HG02981 (cell line): ENCODE data around the gene SRSF7.
"Not testable (repeated sequence)": the region's sequence is repeated elsewhere in the genome, so short reads cannot be mapped to it uniquely, and the experiment has no call there.

Experiments
- ATAC-seq: cut with Tn5 transposase; IDR thresholded peaks from one replicate; pipeline ENCODE4 v1.9.1; 2021; ENCODE audit warnings: mild to moderate bottlenecking, moderate library complexity; ENCODE audit not compliant: unreplicated experiment

The SRSF7 gene

DNA sequence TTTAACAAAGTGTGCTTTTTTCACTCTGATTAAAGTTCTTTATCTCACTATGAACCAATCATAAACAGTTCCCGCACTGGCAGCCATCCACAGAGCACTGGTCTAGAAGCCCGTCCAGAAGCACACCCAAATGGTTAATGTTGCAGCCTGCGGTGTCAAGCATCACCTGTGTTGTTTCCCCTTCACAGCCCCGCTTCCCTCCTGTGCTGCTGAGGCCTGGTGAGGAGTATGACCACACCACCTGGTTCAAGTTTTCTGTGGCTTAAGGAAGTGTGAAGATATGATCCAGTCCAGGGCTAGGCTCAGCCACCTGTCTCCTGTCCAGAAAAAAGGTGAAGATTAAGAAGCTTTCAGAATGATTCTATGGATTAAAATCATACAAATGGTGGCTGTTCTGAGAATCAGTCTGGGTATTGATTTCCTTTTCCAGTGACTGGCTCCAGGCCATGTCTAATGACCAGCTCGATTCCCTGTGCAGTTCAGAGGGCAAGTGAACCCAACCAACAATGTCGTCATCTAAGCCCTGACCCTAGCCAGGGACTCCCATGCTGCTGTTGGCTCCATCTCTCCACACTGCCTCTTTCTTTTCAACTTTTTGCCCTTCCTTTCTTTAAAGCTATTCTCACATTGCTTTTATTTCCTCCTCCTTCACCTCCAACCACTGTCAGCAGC is 17.7 kb downstream of the SRSF7 start:
- no peak for ATAC-seq

DNA sequence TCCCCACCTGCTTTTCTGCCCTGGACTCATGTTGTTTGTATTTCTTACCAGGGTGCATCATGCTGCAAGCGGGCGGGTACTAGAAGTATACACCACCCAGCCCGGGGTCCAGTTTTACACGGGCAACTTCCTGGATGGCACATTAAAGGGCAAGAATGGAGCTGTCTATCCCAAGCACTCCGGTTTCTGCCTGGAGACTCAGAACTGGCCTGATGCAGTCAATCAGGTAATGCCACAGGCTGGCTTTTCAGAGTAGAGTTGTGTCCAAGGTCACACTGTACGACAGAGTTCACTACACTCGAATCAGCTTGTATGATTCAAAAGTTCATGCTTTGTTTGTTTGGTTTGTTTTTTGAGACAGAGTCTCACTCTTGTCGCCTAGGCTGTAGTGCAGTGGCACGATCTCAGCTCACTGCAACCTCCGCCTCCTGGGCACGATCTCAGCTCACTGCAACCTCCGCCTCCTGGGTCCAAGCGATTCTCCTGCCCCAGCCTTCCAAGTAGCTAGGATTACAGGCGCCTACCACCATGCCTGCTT is 19.4 kb downstream of the SRSF7 start:
- ATAC-seq, result no peak

DNA sequence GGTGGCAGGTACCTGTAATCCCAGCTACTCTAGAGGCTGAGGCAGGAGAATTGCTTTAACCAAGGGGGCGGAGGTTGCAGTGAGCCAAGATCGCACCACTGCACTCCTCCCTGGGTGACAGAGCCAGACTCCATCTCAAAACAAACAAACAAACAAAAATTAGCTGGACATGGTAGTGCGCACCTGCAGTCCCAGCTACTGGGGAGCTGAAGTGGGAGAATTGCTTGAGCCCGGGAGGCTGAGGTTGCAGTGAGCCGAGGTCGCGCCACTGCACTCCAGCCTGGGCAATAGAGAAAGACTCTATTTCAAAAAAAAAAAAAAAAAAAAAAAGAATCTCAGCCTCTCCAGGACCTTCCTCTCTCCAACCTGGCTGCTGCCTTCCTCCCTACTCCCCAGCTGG is 20.1 kb downstream of the SRSF7 start:
- no peak for ATAC-seq

DNA sequence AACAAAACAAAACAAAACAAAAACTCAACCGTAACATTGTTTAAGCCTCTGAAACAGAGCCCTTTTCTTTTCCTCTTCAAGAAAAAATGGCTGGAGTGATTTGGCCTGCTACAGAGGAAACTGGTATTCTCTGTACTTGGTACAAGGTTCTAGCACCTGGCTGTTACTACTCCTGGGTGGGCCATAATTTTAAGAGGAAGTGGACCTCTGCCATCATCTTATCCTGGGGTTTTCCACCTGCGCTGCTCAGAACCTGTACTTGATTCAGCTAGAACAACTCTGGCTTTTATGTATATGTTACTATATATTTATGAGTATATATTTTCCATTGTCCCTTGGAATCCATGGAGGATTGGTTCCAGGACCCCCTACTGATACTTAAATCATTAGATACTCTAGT is 22.5 kb downstream of the SRSF7 start:
- no peak for ATAC-seq

DNA sequence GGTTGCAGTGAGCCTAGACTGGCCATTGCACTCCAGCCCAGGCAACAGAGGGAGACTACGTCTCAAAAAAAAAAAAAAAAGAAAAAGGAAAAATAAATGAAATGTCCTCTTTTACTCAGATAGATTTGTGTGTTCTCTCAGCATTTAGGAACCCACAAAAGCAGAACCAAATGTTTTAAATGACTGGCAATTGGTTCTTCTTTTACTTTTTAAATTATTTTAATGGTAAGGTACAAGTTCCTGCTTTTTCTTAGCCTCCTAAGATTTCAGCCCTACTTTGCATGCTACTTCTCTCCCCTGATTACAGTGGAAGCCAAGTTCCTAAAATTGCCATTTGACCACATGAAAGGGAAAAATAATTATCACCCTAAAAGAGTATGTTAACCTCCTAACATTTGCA is 23.5 kb downstream of the SRSF7 start:
- ATAC-seq, result no peak

DNA sequence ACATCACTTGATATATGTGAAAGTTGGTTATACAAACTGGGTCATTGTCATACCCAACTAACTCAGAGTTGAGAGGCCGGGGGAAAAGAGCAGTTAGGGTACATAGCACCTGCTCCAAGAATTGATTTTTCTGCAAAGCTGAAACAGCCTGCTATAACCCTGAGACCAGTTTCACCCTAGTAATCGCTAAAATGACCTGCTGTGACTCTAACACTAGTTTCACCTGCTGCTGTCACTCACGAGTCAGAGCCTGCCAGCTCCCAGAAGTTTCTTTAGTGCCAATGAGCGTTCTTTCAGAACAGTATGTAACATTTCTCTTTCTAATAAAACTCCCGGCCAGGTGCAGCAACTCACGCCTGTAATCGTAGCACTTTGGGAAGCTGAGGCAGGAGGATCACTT is 28.0 kb downstream of the SRSF7 start:
- no peak for ATAC-seq

DNA sequence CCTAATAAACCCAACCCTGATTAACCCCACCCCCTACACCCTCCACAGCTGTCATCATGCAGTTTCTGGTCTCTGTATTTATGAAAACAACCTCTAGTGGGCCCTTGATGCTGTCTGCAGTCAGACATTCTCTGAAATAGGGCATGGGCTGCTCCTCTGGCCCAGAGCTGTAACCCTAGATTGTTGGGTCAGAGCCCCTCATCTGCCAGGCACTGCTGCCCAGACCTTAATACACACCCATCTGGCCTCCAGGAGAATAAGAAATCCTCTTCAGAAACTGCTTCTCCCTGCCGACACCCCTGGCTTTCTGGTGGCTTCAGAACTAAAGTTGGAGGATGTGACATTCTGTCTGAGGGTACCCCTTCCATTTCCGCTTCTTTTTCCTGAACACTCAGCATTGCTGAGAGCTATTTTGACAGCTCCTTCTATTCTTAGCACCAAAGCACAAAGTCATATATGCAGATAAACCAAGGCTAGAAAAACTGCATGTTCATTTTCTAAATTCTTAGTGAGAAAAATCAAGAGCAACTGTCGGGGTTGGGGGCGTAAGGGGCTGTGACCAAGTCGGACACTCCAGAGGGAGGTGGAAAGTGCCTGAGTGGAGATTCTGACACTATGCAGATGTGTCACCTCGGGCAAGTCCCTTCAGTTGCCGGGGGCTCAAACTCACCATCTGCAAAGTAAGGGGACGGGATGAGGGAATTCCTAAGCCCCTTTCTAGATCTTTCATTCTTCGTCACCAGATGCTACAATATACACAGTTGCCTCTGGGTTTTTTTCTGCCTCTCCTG is 28.7 kb downstream of the SRSF7 start:
- ATAC-seq, result no peak

DNA sequence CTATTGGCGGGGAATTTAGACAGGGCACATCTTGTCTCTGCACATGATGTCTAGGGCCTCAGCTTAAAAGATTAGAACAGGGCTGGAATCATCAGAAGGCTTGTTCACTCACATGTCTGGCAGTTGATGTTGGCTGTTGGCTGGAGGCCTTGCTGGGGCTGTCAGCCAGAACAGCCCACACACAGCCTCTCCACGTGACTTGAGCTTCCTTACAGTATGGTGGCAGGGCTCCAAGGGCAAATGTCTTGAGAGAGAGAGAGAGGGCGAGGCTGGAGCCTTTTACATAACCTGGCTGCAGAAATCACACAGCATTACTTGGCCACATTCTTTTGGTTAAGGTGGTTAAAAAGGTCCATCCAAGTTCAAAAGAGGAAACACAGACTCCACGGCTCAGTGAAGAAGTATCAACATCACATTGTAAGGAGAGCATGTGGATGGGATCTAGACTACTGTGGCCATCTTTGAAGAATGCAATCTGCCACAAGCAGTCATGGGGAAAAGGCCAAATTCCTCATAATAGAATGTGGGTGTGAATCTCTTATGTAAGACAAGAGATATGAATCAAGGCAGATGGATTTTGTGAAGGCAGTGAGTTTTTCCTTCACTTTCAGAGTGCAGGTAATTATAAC is 30.4 kb downstream of the SRSF7 start:
- ATAC-seq, result no peak

DNA sequence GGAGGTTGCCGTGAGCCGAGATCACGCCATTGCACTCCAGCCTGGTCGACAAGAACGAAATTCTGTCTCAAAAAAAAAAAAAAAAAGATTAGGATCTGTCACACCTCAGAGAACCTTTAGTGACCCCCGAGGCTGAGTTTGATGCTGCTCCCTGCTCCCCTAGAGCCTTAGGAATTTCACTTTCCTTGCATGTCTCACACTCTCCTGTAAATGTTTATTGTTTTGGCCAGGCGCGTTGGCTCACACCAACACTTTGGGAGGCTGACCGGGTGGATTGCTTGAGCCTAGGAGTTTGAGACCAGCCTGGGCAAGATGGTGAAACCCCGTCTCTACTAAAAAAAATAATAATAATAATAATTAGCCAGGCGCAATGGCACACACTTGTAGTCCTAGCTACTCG is 31.5 kb downstream of the SRSF7 start:
- ATAC-seq, result no peak

DNA sequence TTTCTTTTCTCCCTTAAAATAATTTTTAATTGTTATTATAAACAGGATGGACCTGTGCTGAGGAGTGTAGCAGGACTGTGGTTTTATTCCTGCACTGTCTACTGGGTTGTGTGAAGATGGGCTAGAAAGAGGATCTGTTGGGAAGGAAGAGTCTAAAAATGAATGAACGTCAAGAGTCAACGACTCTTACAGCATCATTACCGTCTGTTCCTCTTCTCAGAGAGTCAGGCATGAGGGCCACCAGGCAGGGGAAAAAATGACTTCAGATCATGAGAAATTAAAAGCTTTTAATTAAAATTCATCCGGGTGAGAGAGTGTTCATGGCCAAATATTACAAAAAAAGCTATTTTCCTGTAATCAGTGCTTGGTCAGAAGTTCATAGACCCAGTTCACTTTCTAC is 32.6 kb downstream of the SRSF7 start:
- ATAC-seq, result no peak

DNA sequence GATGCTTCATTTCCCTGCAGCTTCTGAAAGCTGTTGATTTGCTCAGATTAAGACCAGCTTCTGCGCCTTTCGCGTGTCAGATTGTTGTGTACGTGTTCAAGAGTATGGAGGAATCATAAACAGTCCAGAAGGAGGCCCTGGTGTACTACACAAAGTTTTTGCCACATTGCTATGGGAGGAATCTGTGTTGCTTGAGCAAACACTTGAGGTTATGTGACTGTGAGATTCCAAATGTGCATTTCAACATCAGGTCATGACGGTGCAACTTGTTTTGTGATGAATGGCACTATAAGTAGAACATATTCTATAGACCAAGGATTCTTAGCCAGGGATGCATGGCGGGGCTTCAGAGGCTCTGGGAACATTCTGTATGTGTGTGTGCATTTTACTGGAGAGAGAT is 35.0 kb downstream of the SRSF7 start:
- ATAC-seq, result no peak

DNA sequence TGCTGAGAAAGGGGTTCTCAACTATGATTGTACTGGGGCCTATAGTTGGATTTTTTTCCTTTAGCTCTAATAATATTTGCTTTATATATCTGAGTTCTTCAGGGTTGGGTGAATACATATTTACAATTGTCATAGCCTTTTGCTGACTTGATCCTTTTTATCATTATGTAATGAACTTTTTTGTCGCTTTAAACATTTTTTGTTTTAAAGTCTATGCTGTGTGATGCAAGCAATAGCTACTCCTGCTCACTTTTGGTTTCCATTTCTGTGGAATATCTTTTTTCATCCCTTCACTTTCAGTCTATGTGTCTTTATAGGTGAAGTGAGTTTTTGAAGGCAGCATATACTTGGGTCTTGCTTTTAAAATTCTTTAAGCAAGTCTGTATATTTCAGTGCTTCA is 36.2 kb downstream of the SRSF7 start:
- ATAC-seq, result not testable (repeated sequence)

DNA sequence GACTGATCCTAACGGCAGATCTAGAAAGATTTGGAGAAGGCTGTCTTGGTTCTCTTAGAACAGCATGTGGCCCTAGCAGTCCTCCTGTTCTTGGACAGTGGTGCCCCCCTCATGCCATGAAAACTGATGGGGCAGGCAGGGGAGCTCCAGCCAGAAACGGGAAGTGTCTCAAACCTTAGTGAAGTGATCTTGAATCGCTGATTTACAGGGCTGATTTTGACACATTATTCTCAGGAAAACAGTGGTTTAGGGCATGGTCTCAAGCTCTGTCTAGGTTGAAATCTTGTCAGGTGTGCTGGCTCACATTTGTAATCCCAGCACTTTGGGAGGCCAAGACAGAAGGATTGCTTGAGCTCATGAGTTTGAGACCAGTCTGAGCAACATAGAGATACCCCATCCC is 37.8 kb downstream of the SRSF7 start:
- no peak for ATAC-seq

DNA sequence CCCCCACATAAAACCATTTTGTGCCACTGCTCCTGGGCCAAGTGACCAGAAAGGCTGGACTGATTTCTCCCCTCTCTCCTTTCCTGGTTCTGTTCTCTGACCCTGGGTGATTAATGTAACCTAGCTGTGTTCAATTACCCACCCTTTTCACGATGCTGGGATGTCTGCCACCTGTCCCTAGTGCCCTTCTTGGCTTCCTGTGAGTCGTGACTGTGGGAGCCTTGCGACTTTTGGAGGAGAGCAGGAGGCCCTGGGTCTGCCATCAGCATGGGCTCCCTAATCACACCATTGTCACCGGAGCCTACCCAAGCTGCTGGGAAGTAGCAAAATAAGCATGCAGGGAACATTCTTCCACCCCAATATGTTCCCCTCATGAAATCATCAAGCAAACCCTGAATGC is 38.3 kb downstream of the SRSF7 start:
- ATAC-seq, result no peak

DNA sequence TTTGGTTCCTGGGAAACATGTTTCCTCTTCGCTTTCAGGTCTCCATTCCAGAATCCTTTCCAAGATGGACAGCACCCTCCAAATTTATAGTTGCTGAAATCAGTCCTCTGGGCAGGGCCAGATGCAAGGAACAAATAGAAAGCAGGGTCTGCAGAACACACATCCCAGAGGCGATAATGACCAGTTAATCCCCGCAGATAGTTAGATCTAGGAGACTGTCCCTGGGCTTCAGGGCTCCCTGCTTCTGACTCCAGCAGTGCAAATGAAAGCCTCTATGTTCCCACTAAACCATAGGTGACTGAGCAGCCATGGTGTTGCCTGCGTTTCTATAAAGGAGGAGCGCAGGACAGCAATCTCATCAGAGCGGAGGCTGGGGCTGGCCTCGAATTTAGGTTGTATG is 38.7 kb downstream of the SRSF7 start:
- ATAC-seq, result no peak

DNA sequence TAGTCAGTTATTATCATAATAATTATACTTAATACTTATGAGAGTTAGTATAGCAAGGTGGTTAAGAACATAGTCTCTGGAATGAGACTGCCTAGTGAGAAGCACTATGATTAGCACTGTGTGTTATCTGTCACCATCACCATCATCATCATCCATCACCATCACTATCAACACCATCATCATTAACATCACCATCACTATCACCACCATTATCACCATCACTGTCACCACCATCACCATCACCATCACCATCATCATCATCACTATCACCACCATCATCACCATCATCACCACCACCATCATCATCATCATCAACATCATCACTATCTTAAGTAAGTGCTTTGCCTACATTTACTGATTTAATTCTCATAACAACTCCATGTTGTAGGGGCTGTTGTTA is 39.6 kb downstream of the SRSF7 start:
- no peak for ATAC-seq

DNA sequence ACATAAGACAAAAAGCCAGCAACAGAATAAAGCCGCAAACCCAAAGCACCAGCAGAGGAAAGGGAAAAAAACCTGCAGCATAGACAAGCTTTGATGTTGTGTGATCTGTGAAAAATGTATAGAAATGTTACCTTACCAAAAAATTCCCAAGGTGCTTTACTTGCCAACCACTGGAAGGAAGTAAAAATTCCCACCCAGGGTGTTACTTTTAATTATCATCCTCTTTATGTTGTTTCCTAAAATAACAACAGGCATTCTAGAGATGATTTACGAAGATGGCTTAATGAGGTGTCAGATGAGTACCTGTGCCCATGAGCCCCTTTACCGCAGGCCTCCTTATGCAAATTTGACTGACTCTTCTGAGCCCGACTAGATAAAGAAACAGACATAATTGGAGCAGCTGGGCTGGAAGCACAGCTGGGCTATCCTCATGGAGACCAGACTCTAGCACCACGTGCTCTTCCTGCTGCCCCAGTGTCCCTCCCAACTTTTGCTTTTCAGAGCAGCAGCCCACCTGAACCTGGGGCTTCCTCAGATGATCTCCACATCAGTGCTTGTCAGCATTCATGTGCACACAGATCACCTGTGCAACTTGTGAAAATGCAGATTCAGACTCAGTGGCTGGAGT is 41.5 kb downstream of the SRSF7 start:
- ATAC-seq, result peak; percentile 68

DNA sequence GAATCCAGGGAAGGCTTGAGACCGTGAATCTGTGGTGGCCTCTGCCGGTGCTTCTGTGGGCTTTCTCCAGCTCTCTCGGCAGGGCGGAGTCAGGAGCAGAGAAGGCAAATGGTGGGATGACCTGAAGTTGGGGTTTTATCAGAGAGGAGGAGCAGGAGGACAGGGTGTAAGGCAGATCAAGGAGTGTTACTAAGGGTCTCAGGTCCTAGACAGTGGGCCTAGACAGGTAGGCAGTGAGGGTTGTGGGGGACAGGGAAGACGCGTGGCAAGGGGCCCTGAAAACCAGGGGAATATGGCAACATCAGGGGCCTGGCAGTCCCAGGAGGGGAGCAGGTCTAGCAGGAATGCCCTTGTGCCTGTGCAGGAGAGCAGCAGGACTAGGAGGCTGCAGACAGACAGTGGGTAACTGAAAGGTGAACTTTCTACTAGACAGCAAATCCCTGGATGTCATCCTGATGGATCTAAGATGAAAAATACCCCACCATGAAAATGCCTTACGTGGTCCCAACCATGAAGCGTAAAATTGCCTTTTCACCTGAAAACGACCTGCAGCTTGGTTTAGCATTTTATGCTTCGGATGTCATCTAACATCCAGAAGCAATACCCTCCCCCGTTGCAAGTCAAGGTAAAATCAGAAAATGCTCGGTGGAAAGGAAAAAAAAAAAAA is 42.1 kb downstream of the SRSF7 start:
- ATAC-seq, result no peak

DNA sequence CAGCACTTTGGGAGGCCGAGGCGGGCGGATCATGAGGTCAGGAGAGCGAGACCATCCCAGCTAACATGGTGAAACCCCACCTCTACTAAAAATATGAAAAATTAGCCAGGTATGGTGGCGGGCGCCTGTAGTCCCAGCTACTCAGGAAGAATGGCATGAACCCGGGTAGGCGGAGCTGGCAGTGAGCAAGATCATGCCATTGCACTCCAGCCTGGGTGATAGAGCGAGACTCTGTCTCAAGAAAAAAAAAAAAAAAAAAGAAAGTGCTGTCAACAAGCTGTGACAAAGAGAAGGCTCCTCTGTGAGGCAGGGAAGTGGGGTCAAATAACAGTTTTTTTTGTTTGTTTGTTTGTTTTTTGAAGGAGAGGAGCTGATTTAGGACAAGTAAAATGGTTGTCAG is 42.7 kb downstream of the SRSF7 start:
- not testable (repeated sequence) for ATAC-seq

DNA sequence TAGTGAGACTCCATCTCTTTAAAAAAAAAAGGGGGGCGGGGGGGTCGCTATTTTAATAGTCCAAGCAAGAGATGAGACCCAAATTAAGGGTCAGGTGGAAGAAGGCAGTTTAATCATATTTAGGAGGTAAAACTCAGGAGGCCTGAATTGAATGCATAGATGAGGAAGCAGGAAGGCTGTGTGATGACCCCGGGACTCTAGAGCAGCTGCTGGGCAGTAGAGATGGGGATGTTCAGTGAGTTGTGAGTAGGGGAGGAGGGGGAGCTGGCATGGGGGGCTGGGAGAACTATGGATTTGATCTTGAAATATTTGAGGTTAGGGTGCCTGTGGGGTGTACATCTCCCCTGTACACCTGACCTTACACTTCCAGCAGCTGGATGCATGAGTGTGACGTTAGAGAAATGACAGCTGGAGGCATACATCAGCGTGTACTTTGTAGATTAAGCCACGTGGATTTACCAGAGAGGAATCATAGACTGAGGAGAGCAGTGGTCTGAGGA is 44.3 kb downstream of the SRSF7 start:
- ATAC-seq, result no peak

DNA sequence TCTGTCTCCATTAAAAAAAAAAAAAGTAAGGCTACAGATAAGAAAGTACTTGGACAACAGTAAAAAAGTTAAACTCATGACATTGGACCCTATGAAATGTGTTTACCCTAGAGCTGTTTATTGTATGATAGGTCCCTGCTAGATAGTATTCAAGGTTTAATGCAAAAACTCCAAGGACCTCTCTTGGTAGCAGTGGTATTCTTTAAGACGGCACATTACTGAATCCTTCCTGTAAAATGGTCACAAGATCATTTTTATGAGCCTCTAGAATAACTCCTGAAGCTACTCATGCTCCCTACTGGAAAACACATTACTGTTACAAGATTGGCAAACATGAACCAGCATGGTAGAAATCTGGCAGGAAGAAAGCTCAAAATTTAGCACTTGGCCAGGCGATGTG is 46.5 kb downstream of the SRSF7 start:
- no peak for ATAC-seq
